ENCODE data around the gene RASA2.
"Not testable (repeated sequence)": the region's sequence is repeated elsewhere in the genome, so short reads cannot be mapped to it uniquely, and the experiment has no call there.

RASA2 gene

GRCh38 chr3:141459008-141459407 lies 27.8 kb upstream of the RASA2 start:
- no peak for DNase-seq (ENCODE audit: low read depth)

- peak; percentile 87 for DNase-seq (ENCODE audit: low read depth)
Measured at GRCh38 chr3:141460097-141460704, 26.6 kb upstream of the RASA2 start.

- DNase-seq (ENCODE audit: low read depth): no peak
Measured at GRCh38 chr3:141462176-141462859, 24.5 kb upstream of the RASA2 start.

- no peak for DNase-seq (ENCODE audit: low read depth)
Measured at GRCh38 chr3:141465221-141465620, 21.6 kb upstream of the RASA2 start.

GRCh38 chr3:141466633-141467169 lies 20.1 kb upstream of the RASA2 start:
- no peak for DNase-seq (ENCODE audit: low read depth)

GRCh38 chr3:141469720-141470119 lies 17.1 kb upstream of the RASA2 start:
- no peak for DNase-seq (ENCODE audit: low read depth)

- no peak for DNase-seq (ENCODE audit: low read depth)
Measured at GRCh38 chr3:141471160-141471559, 15.7 kb upstream of the RASA2 start.

GRCh38 chr3:141476033-141476432 lies 10.8 kb upstream of the RASA2 start:
- DNase-seq (ENCODE audit: low read depth): no peak

- no peak for DNase-seq (ENCODE audit: low read depth)
Measured at GRCh38 chr3:141477224-141477623, 9.6 kb upstream of the RASA2 start.

- DNase-seq (ENCODE audit: low read depth): no peak
Measured at GRCh38 chr3:141478139-141478538, 8.7 kb upstream of the RASA2 start.

- not testable (repeated sequence) for DNase-seq (ENCODE audit: low read depth)
Measured at GRCh38 chr3:141478840-141479239, 8.0 kb upstream of the RASA2 start.

GRCh38 chr3:141482245-141482922 lies 4.4 kb upstream of the RASA2 start:
- no peak for DNase-seq (ENCODE audit: low read depth)

- no peak for DNase-seq (ENCODE audit: low read depth)
Measured at GRCh38 chr3:141484701-141485287, 2.0 kb upstream of the RASA2 start.

- no peak for DNase-seq (ENCODE audit: low read depth)
Measured at GRCh38 chr3:141485641-141486495, 959 bp upstream of the RASA2 start.

- DNase-seq (ENCODE audit: low read depth): no peak
Measured at GRCh38 chr3:141486496-141486745, 406 bp upstream of the RASA2 start.

GRCh38 chr3:141487521-141488252 lies 860 bp downstream of the RASA2 start:
- DNase-seq (ENCODE audit: low read depth): peak; percentile 77

GRCh38 chr3:141489203-141489602 lies 2.4 kb downstream of the RASA2 start:
- DNase-seq (ENCODE audit: low read depth): peak; percentile 33

GRCh38 chr3:141491081-141491480 lies 4.3 kb downstream of the RASA2 start:
- DNase-seq (ENCODE audit: low read depth): no peak

GRCh38 chr3:141491929-141492328 lies 5.1 kb downstream of the RASA2 start:
- DNase-seq (ENCODE audit: low read depth): no peak

GRCh38 chr3:141493184-141493583 lies 6.4 kb downstream of the RASA2 start:
- DNase-seq (ENCODE audit: low read depth): no peak

- not testable (repeated sequence) for DNase-seq (ENCODE audit: low read depth)
Measured at GRCh38 chr3:141497589-141497988, 10.8 kb downstream of the RASA2 start.
